Stomach (tissue), 9 donors: ENCODE measurements around the gene RBM14. TPM values are rescaled to one million over a fixed set of nuclear protein-coding genes. Genes with fewer than 3 reads are reported as not detected.

Source experiments
- DNase-seq, 2 donors: peaks; one replicate each; pipeline versions ENCODE4 v3.0.0 to v3.0.0-alpha.2; 2013 to 2019
- H3K27ac ChIP-seq, 5 donors: fragments of 200-600 bp in 4 of 5; sonication (generic) in 4 of 5; one replicate each; pipeline ENCODE4 v1.5.1; 2013 to 2019; ENCODE audit warnings: mild to moderate bottlenecking in 1 of 5, moderate library complexity in 1 of 5
- H3K27me3 ChIP-seq, 3 donors: fragments of 200-600 bp; sonication (generic); one replicate each; pipeline ENCODE4 v1.5.1; 2017 to 2019; ENCODE audit warnings: mixed run types in 1 of 3
- H3K36me3 ChIP-seq, 4 donors: fragments of 200-600 bp; sonication (generic); 1 replicate in 3 of 4; 2 replicates in 1 of 4; pipeline ENCODE4 v1.5.1; 2016 to 2019
- H3K4me1 ChIP-seq, 4 donors: fragments of 200-600 bp; sonication (generic); one replicate each; pipeline ENCODE4 v1.5.1; 2016 to 2019
- H3K4me3 ChIP-seq, 4 donors: fragments of 200-600 bp; sonication (generic) in 3 of 4; one replicate each; pipeline ENCODE4 v1.5.1; 2016 to 2019; ENCODE audit warnings: mild to moderate bottlenecking in 1 of 4
- H3K9me3 ChIP-seq, 4 donors: fragments of 200-600 bp; sonication (generic); one replicate each; pipeline ENCODE4 v1.5.1; 2016 to 2019
- CTCF ChIP-seq, 7 experiments: fragments of 450-650 bp in 4 of 7; fragments of 200-600 bp in 3 of 7; sonication (generic) in 3 of 7; IDR thresholded peaks; one replicate each; pipeline ENCODE4 v1.5.1; 2016 to 2019; ENCODE audit warnings: antibody characterized with exemption in 7 of 7, control low read depth in 2 of 7, mild to moderate bottlenecking in 1 of 7
- EP300 ChIP-seq: sonication (generic); formaldehyde crosslinking; IDR thresholded peaks from one replicate; pipeline ENCODE4 v1.6.1; 2017; ENCODE audit warnings: antibody characterized with exemption
- POLR2A ChIP-seq, 4 donors: fragments of 450-650 bp; IDR thresholded peaks; one replicate each; pipeline ENCODE4 v1.6.1; 2016; ENCODE audit warnings: antibody characterized with exemption in 4 of 4, control low read depth in 2 of 4, mild to moderate bottlenecking in 1 of 4, moderate library complexity in 1 of 4
- POLR2AphosphoS5 ChIP-seq, 3 donors: sonication (generic); formaldehyde crosslinking; IDR thresholded peaks; one replicate each; pipeline ENCODE4 v1.6.1; 2016; ENCODE audit warnings: antibody characterized with exemption in 3 of 3
- WGBS, 5 donors: extraction: QIAGEN DNeasy Blood & Tissue Kit in 3 of 5; methylation state at CpG; one replicate each; pipeline versions ENCODE4 v1.1.5 to v1.1.7; 2013 to 2018; 5-methylcytosine and 5-hydroxymethylcytosine counted together
- intact Hi-C: fragments of 100-400 bp; cut with DNase I; formaldehyde crosslinking; loops from one replicate; pipeline ENCODE4 v1.15.1; 2023; ENCODE audit warnings: low total_unique reads
- polyA plus RNA-seq, 3 donors: library from polyadenylated mRNA; stranded (reverse); fragments of 200-250 nt; gene quantifications; one replicate each; pipeline ENCODE4 v1.2.3, GENCODE V29; 2013
- total RNA-seq, 5 donors: library from RNA; depleted of rRNA; stranded (reverse); fragments of >200 nt; gene quantifications; one replicate each; pipeline versions ENCODE4 v1.1.0 to v1.2.3, GENCODE V29; 2014 to 2016
- donor health status: healthy with polysubstance abuse.
- donor health status: Bipolar disorder and iron deficiency.
- donor health status: healthy.

Gene RBM14
- total and polyA plus RNA-seq, 8 donors: 9.9 to 233 (median 34.0) TPM

GRCh38 chr11:66598993-66599392, 17.4 kb upstream of the RBM14 start:
- intact Hi-C loops: no loop called here
- no peak for DNase-seq
- TF ChIP-seq EP300: no peak
- TF ChIP-seq CTCF (IDR thresholded peaks at IDR 0.05): no peak
- TF ChIP-seq POLR2AphosphoS5 (IDR thresholded peaks at IDR 0.05): no peak
- no peak for TF ChIP-seq POLR2A (IDR thresholded peaks at IDR 0.05)
- Histone ChIP-seq H3K27me3 (no peaks in the 10 kb centered on the region), H3K27ac (no peak overlapping the region), H3K36me3 (peaks cover 11 to 51% (median 49%) of the 10 kb centered on the region in 4 donors), H3K9me3 (no peaks in the 10 kb centered on the region), H3K4me3 (no peak overlapping the region), H3K4me1 (peaks cover 18 to 41% (median 21%) of the 10 kb centered on the region in 4 donors)
- WGBS, 5 donors: 95 to 100% (median 98%) methylated on average over 5 to 6 of the region's 6 CpGs

GRCh38 chr11:66600219-66600618, 16.2 kb upstream of the RBM14 start:
- no peak for DNase-seq
- H3K4me1 ChIP-seq: peaks cover 8 to 29% (median 10%) of the 10 kb centered on the region in 4 donors
- H3K27me3 ChIP-seq: no peaks in the 10 kb centered on the region
- 75 to 100% (median 83%) methylated on average over 2 of the region's 2 CpGs for WGBS, 5 donors
- no peak overlapping the region for H3K27ac ChIP-seq
- H3K9me3 ChIP-seq: no peaks in the 10 kb centered on the region
- no peak overlapping the region for H3K4me3 ChIP-seq
- intact Hi-C loops: no loop called here
- TF ChIP-seq CTCF (IDR thresholded peaks at IDR 0.05): no peak
- H3K36me3 ChIP-seq: peaks cover 12 to 63% (median 60%) of the 10 kb centered on the region in 4 donors

GRCh38 chr11:66600631-66601233, 15.7 kb upstream of the RBM14 start:
- no peaks in the 10 kb centered on the region for H3K9me3 ChIP-seq
- TF ChIP-seq CTCF (IDR thresholded peaks at IDR 0.05) (no peak), POLR2AphosphoS5 (IDR thresholded peaks at IDR 0.05) (no peak), EP300 (no peak), POLR2A (IDR thresholded peaks at IDR 0.05) (no peak)
- H3K36me3 ChIP-seq: peaks cover 18 to 68% (median 65%) of the 10 kb centered on the region in 4 donors
- 91 to 99% (median 93%) methylated on average over 4 of the region's 4 CpGs for WGBS, 5 donors
- peaks cover 3 to 24% (median 5%) of the 10 kb centered on the region in 4 donors for H3K4me1 ChIP-seq
- intact Hi-C loops: no loop called here
- no peak overlapping the region for H3K4me3 ChIP-seq
- no peak overlapping the region for H3K27ac ChIP-seq
- no peaks in the 10 kb centered on the region for H3K27me3 ChIP-seq
- no peak for DNase-seq

GRCh38 chr11:66603072-66603471, 13.4 kb upstream of the RBM14 start:
- intact Hi-C loops: no loop called here
- Histone ChIP-seq H3K27ac (no peak overlapping the region), H3K4me3 (no peak overlapping the region), H3K36me3 (peaks cover 18 to 76% (median 73%) of the 10 kb centered on the region in 4 donors), H3K27me3 (no peaks in the 10 kb centered on the region), H3K4me1 (peaks cover 11 to 28% (median 13%) of the 10 kb centered on the region in 4 donors), H3K9me3 (no peaks in the 10 kb centered on the region)
- TF ChIP-seq EP300 (no peak), POLR2AphosphoS5 (IDR thresholded peaks at IDR 0.05) (no peak), CTCF (IDR thresholded peaks at IDR 0.05) (no peak), POLR2A (IDR thresholded peaks at IDR 0.05) (no peak)
- DNase-seq: no peak
- 85 to 93% (median 92%) methylated on average over 6 of the region's 6 CpGs for WGBS, 5 donors
